Gastroesophageal sphincter (tissue), 4 donors: ENCODE data around the gene CBARP. TPM values are rescaled to one million over a fixed set of nuclear protein-coding genes. Genes with fewer than 3 reads are reported as not detected.

ENCODE experiments used
- ATAC-seq: fragments of 150-250 bp; one replicate; pipeline ENCODE4 v1.9.1; 2016; ENCODE audit warnings: mild to moderate bottlenecking, moderate library complexity
- H3K27ac ChIP-seq, 4 donors: fragments of 200-600 bp; sonication (generic) in 3 of 4; 1 replicate in 3 of 4; 2 replicates in 1 of 4; pipeline ENCODE4 v1.5.1; 2016 to 2019
- H3K27me3 ChIP-seq: fragments of 200-600 bp; sonication (generic); one replicate; pipeline ENCODE4 v1.5.1; 2019
- H3K36me3 ChIP-seq, 2 donors: fragments of 200-600 bp; sonication (generic); one replicate each; pipeline ENCODE4 v1.5.1; 2019; ENCODE audit warnings: control low read depth in 1 of 2
- H3K4me1 ChIP-seq, 3 donors: fragments of 200-600 bp; sonication (generic); 1 replicate in 2 of 3; 2 replicates in 1 of 3; pipeline ENCODE4 v1.5.1; 2016 to 2019; ENCODE audit warnings: control low read depth in 2 of 3
- H3K4me3 ChIP-seq, 2 donors: fragments of 200-600 bp; sonication (generic); one replicate each; pipeline ENCODE4 v1.5.1; 2019; ENCODE audit warnings: mild to moderate bottlenecking in 1 of 2, moderate library complexity in 1 of 2
- H3K9me3 ChIP-seq, 3 donors: fragments of 200-600 bp; sonication (generic); one replicate each; pipeline ENCODE4 v1.5.1; 2017 to 2019; ENCODE audit warnings: control low read depth in 2 of 3
- EP300 ChIP-seq: sonication (generic); formaldehyde crosslinking; IDR thresholded peaks from one replicate; pipeline ENCODE4 v1.6.1; 2017; ENCODE audit warnings: antibody characterized with exemption, mild to moderate bottlenecking
- POLR2A ChIP-seq, 2 donors: fragments of 450-650 bp; IDR thresholded peaks; one replicate each; pipeline ENCODE4 v1.6.1; 2017; ENCODE audit warnings: antibody characterized with exemption in 2 of 2, mild to moderate bottlenecking in 2 of 2, moderate library complexity in 1 of 2
- POLR2AphosphoS5 ChIP-seq: sonication (generic); formaldehyde crosslinking; IDR thresholded peaks from one replicate; pipeline ENCODE4 v1.6.1; 2017; ENCODE audit warnings: antibody characterized with exemption
- WGBS, 2 donors: methylation state at CpG; one replicate each; pipeline ENCODE4 v1.1.5; 2018; ENCODE audit warnings: low coverage in 1 of 2; 5-methylcytosine and 5-hydroxymethylcytosine counted together
- total RNA-seq, 4 donors: library from RNA; depleted of rRNA; stranded (reverse); fragments of >200 nt; gene quantifications; one replicate each; pipeline ENCODE4 v1.1.0, GENCODE V29; 2016
- TF ChIP-seq, protein P1 (sequence below), 4 experiments: fragments of 200-600 bp in 2 of 4; fragments of 450-650 bp in 2 of 4; sonication (generic) in 1 of 4; IDR thresholded peaks; one replicate each; pipeline ENCODE4 v1.5.1; 2017 to 2019; ENCODE audit warnings: antibody characterized with exemption in 4 of 4, mild to moderate bottlenecking in 2 of 4, moderate library complexity in 2 of 4

The CBARP gene
- total RNA-seq, 4 donors from 2014 or later = 0.13 to 0.73 (median 0.49) TPM; not detected in 1

DNA sequence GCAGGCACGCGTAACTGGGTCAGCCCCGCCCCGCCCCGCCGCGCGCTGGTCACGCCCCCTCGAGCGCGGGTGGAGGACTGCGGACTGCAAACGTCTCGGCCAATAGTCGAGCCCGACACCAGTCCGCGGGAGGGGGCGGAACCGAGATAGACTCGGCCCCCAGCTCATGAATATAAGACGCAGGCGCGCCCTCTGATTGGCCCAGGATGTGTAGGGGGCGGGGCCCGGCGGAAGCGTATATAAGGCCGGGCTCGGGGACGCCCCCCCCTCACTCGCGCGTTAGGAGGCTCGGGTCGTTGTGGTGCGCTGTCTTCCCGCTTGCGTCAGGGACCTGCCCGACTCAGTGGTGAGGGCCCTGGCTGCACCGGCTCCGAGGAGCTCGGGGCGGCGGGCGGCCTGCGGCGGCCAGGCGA, 31.3 kb upstream of the CBARP start, which contains the start of gene CIRBP:
TSS of gene CIRBP (plus strand) at position 268 of the 413 bp plus-strand sequence. CDS start 1,602 bp downstream, outside the sequence.
- peak within 1 kb of the TSS; percentile 55 to 96 for H3K4me3 ChIP-seq
- WGBS, 2 donors = no CpG with 5 or more reads among the region's 50 CpGs
- ATAC-seq = peak; percentile 88
- H3K36me3 ChIP-seq = peaks cover 0 to 33% of the 10 kb centered on the region in 2 donors
- TF ChIP-seq, protein P1, sequence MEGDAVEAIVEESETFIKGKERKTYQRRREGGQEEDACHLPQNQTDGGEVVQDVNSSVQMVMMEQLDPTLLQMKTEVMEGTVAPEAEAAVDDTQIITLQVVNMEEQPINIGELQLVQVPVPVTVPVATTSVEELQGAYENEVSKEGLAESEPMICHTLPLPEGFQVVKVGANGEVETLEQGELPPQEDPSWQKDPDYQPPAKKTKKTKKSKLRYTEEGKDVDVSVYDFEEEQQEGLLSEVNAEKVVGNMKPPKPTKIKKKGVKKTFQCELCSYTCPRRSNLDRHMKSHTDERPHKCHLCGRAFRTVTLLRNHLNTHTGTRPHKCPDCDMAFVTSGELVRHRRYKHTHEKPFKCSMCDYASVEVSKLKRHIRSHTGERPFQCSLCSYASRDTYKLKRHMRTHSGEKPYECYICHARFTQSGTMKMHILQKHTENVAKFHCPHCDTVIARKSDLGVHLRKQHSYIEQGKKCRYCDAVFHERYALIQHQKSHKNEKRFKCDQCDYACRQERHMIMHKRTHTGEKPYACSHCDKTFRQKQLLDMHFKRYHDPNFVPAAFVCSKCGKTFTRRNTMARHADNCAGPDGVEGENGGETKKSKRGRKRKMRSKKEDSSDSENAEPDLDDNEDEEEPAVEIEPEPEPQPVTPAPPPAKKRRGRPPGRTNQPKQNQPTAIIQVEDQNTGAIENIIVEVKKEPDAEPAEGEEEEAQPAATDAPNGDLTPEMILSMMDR (IDR thresholded peaks at IDR 0.05) = peak in 2 of 4 experiments; percentile 14 to 22
- TF ChIP-seq POLR2A (IDR thresholded peaks at IDR 0.05) (peak; percentile 100), POLR2AphosphoS5 (peak; percentile 100), EP300 (no peak)
- H3K27me3 ChIP-seq = no peaks in the 10 kb centered on the region
- no peaks in the 10 kb centered on the region for H3K9me3 ChIP-seq
- peaks cover 0 to 89% (median 75%) of the 10 kb centered on the region in 3 donors for H3K4me1 ChIP-seq
- peak within 1 kb of the TSS; percentile 77 to 100 (median 99) for H3K27ac ChIP-seq

DNA sequence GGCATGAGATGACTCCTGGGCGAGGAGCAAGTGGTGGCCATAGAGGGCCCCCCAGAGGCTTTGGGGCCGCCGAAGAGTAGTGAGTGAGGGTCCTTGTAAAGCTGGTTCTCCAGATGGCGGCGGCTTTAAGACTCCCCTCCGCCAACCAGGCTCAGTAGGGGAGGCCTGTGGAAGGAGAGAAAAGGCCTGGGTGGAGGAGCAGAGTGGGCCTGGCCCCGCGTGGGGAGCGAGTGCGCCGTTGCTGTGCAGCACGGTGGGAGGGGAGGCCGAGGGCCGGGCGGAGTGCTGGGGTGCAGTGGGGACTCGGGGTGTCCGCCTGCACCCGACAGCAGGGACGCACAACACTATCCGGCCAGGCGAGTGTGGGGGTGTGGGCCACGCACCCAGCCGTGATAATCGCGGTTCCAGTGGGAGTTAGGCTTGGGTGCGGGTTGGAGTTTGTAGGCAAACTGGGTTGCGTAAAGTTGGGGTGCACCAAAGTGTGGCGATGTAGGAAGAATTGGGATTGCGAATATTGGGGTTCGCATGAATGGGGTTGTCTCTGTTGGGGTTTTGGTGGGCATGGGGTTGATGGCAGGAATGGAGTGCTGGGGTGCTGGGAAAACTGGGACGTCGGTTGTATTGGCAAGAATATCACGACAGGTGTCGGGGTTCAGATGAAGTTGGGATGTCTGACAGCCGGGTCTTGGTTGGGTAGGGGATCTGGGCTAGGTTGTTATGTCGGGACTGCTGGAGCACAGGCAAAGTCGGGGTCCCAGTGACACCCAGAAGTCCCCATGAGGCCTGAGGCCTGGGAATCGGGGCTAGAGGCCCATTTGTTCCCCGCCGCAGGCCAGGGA, 30.6 kb upstream of the CBARP start:
- Histone ChIP-seq H3K27ac (peak overlapping the region; percentile 39 to 100 (median 99)), H3K4me3 (peak overlapping the region in 1 of 2 donors; percentile 96), H3K27me3 (no peaks in the 10 kb centered on the region), H3K9me3 (no peaks in the 10 kb centered on the region), H3K4me1 (peaks cover 0 to 85% (median 69%) of the 10 kb centered on the region in 3 donors), H3K36me3 (peaks cover 0 to 27% of the 10 kb centered on the region in 2 donors)
- WGBS, 2 donors = 27 to 54% methylated on average over 4 to 13 of the region's 40 CpGs
- TF ChIP-seq, protein P1 (IDR thresholded peaks at IDR 0.05) = no peak
- no peak for TF ChIP-seq EP300
- TF ChIP-seq POLR2A (IDR thresholded peaks at IDR 0.05) = no peak
- TF ChIP-seq POLR2AphosphoS5 = no peak
- no peak for ATAC-seq

DNA sequence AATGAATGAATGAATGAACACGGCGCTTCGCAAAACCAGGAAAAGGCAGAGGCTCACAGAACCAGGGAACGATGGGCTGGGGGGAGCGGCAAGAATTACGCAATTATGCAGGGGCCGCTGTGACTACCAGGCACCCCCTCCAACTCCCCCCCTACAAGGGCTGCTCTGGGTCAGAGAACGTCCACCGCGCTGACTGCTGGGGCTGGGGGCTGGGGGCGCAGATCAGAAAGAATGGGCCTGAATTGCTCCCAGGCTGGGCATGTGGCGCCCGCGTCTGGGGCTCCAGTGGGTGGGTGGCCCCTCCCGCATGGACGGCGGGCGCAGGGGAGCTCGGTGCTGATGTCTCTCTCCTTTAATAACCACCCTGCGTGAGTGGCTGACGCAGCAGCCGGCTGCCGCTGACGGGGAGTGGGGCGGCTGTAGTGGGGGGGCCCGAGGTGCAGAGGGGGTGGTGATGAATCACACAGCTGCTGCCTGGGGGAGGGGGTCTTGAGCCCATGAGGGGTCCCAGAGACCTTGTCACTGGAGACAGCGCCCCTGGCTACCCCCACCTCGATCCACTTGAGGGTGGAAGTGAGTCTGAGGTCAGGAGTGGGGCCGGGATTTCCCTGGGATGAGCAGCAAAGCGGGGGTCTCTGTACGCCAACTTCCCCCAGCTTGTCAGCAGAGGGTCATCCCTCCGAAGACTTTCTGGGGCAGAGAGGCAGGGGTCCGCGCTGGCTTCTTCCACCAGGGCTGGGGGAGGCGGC, 29.8 kb upstream of the CBARP start:
- ATAC-seq = no peak

DNA sequence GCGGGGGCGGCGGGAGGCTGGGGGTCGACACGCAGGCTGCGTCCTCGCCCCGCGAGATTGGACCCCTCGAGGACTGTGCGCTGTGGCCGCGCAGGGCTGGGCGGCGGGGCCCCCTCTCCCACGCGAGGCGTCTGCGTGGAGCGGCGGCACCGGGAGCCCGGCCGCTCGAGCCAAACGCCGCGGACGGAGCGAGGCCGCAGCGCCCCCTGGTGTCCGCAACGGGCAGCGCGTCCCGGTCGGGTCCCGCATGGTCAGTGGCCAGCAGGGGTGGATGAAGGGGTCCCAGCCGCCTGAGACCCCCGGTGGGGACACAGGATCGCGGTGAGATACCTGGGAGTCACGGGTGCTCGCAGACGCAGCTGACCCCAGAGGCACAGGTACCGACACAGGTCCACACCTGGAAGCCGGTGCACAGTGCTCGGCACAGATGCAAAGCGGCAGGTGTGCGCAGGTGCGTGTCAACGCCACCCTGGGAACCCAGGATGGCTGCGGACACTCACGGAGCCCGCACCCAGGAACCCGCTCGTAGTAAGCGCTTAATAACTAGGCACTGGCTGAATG, 29.2 kb upstream of the CBARP start:
- 0% methylated on average over 6 of the region's 59 CpGs; no CpG with 5 or more reads in 1 of the 2 donors for WGBS, 2 donors
- H3K27me3 ChIP-seq = no peaks in the 10 kb centered on the region
- H3K36me3 ChIP-seq = peaks cover 0 to 12% of the 10 kb centered on the region in 2 donors
- H3K27ac ChIP-seq = peak overlapping the region; percentile 45 to 100 (median 94)
- H3K4me1 ChIP-seq = peaks cover 4 to 85% (median 65%) of the 10 kb centered on the region in 3 donors
- peak; percentile 6 for ATAC-seq
- no peaks in the 10 kb centered on the region for H3K9me3 ChIP-seq
- H3K4me3 ChIP-seq = peak overlapping the region; percentile 19 to 62
- TF ChIP-seq POLR2AphosphoS5 = peak; percentile 39
- TF ChIP-seq, protein P1 (IDR thresholded peaks at IDR 0.05) = peak in 3 of 4 experiments; percentile 98 to 100 (median 100)
- TF ChIP-seq POLR2A (IDR thresholded peaks at IDR 0.05) = peak in 1 of 2 donors; percentile 28
- TF ChIP-seq EP300 = no peak

More for the DNA sequence above, 29.8 kb upstream of the CBARP start:
- Histone ChIP-seq H3K27me3 (no peaks in the 10 kb centered on the region), H3K27ac (peak overlapping the region in 3 of 4 donors; percentile 99 to 100 (median 99)), H3K36me3 (peaks cover 0 to 19% of the 10 kb centered on the region in 2 donors), H3K4me1 (peaks cover 0 to 85% (median 63%) of the 10 kb centered on the region in 3 donors), H3K9me3 (no peaks in the 10 kb centered on the region), H3K4me3 (peak overlapping the region in 1 of 2 donors; percentile 62)
- WGBS, 2 donors = 0 to 26% methylated on average over 7 to 10 of the region's 35 CpGs
- TF ChIP-seq POLR2AphosphoS5 (no peak), POLR2A (IDR thresholded peaks at IDR 0.05) (no peak), EP300 (no peak)
- TF ChIP-seq, protein P1 (IDR thresholded peaks at IDR 0.05) = no peak
